NCI-H226 (cell line): ENCODE results near the gene CDH4.
"Not testable (repeated sequence)": the region's sequence is repeated elsewhere in the genome, so short reads cannot be mapped to it uniquely, and the experiment has no call there.

ENCODE experiments used
- DNase-seq: peaks from one replicate; pipeline ENCODE4 v3.0.0-alpha.2; 2015

The CDH4 gene

DNA sequence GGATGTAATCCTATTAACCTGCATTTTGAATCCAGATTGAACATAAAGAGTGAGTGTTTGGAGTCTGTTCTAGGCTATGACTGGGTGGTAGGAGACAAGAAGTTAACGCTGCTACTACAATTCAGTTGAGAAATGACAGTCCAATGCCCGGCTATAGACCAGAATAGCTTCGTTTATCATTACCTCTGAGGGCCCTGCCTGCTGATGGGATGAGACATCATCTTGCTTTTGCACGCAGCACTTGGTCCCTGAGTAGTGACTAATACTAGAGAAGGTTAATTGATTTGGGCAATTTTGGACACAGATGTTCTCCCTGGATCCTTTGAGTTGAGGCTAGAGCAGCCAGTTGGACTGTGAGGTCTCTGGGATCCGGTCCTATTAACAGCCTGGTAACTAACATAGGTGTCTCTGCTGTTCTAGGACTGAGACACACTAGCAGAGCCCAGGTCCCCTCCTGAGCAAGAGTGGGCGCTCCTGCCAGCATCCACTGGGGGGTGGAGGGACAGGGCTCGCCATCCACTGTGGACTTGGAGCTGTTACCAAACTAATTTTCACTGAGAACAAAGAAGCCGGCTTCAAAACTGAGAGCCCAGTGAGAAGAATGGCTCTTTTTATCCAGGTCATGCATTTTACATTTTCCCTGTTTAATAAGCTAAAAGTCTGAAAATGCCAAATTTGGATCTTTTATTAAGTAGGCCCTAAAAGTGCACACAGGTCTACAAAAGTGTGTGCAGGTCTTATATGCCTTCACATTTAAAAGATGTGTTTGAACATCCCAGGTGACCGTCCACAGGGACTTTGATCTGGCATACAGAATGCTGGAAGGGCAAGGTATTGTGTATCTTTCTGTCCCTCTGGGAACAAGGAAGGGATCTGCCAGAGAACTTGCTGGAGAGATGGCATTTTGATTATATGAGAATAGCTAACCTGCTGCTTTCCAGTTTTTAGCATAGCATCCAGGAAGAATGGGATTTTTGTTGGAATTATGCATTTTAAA lies 212.5 kb downstream of the CDH4 start:
- no peak for DNase-seq

DNA sequence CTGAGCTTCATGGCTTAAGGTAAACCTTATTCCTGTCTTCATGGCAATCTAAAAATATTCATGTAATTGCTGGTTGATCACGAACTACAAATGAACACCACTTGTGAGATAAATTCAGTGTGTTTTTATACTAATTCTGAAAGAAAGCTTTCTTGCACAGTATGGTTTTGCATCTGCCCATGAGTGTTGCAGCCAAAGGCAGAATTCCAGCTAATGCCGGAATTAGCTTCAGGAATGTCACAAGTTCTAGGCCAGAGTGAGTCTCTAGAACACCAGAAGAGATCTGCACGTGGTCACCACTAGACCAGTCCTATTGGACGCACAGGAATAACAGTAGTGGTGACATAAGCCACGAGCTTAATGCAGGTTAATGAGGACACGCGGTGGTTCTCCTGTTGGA lies 223.7 kb downstream of the CDH4 start:
- no peak for DNase-seq

DNA sequence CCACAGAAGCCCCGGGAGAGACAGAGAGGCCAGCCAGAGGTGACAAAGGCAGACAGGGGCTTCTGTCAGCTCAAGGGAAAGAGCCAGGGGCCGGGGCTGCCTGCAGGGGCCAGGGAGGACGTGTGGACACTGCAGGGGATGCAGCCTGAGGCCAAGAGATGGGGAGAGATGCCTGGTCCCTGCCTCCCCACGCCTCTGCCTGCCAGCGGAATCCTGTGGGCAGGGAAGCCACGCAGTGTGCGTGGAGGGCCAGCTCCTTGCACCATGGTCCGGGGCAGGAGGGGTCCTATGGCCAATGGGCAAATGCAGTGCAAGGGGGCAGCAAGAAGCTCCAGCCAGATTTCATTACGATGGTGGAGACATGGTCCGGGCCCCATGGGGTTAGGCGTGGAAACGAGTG lies 224.9 kb downstream of the CDH4 start:
- DNase-seq = no peak

DNA sequence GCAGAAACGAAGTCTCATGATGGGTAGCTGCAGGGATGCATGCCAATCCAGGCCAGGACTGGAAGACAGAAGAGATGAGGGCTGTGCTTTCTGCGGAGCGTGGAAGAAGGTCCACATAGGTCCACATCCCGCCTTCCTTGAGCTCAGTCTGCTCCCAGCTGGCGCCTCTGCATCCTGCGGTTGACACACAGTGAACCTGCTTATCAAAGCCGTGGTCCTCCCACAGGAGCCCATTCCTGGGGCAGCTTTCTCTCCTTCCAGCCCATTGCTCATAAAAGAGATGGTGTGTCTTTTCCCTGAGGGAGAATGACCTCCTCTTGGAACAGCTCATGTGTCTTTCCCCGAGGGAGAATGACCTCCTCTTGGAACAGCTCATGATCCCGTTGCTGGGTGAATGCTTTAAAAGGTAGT lies 225.4 kb downstream of the CDH4 start:
- DNase-seq = no peak

DNA sequence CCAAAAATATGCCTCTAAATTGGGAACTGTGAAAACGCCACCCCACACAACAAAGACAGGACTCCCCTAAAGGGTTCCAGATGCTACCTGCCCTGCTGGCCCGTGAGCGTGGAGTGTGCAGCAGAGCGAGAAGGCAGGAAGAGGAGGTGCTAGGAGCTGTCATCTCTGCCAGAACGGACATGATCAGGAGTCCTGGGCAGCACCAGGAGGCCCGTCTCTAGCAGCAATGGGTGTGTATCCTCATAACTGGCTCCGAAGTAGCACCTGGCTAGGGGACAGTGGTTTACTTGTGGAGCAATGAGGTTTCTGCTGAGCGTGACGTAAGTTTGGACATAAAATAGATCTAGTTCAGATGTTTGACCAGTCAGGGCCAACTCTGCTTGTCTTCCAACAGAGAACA lies 226.0 kb downstream of the CDH4 start:
- DNase-seq = no peak

DNA sequence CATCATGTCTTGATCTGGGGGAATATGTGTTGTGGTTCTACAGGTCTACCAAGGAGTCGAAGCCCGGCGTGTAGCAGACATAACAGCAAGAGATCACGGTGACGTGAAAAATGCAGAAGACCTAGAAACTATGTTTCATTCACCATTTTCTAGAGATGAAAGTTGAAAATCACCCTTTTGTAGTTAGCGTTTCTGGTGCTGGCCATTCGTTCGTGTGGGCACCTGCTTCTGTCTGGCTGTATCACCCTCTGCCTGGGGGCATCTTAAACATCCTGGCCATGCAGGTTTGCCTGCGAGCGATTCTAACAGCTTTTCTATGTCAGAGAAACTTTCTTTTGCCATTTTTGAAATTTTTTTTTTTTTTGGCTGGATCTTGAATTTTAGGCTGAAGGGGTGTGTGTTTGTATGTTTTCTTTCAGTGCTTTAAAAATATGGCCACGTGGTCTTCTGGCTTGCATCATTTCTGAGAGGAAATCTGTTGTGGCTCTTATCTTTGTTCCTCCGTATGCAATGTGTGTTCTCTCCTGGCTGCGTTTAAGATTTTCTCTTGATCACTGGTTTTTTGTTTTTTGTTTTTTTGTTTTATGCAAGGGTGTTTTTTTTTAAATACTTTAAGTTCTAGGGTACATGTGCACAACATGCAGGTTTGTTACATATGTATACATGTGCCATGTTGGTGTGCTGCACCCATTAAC lies 226.7 kb downstream of the CDH4 start:
- DNase-seq = no peak

DNA sequence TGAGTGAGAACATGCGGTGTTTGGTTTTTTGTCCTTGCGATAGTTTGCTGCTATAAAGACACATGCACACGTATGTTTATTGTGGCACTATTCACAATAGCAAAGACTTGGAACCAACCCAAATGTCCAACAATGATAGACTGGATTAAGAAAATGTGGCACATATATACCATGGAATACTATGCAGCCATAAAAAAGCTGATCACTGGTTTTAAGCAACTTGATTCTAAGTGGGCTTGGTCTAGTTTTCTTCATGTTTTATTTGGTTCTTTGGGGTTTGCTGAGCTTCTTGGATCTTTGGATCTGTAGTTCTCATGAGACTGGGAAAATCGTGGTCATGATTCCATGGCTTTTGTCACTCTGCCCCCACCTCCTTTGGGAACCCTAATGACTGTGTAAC lies 227.4 kb downstream of the CDH4 start:
- not testable (repeated sequence) for DNase-seq

DNA sequence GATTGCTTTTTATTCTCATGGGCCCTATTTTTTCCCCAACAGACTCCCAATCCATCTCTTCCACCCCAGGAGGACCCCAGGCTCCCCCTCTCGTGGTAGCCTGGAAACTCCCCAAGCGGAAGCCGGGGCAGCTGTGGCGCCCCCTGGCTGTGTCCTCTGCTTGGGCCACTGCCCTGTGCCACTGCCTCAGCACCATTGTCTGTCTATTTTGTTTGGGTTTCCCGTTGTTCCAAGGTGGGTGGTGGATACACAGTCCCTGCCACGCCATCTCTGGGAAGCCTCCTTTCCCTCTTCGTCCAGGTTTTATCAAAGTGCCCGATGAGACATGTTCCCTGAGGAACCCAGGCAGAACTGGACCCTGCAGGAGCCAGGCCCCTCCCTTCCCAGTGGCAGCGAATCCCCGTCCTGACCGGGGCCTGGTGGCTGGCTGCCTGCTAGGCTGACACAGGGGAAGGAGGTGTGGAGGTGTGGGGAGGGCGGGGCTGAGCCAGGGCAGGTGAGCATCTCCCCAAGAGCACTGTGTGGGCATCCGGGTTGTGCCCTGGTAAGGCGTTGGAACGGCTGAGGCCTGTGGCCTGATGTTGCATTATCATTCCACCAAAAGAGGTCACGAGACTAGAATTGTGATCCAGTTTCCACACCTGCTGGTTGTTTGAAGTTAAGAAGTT lies 228.2 kb downstream of the CDH4 start:
- DNase-seq = no peak

DNA sequence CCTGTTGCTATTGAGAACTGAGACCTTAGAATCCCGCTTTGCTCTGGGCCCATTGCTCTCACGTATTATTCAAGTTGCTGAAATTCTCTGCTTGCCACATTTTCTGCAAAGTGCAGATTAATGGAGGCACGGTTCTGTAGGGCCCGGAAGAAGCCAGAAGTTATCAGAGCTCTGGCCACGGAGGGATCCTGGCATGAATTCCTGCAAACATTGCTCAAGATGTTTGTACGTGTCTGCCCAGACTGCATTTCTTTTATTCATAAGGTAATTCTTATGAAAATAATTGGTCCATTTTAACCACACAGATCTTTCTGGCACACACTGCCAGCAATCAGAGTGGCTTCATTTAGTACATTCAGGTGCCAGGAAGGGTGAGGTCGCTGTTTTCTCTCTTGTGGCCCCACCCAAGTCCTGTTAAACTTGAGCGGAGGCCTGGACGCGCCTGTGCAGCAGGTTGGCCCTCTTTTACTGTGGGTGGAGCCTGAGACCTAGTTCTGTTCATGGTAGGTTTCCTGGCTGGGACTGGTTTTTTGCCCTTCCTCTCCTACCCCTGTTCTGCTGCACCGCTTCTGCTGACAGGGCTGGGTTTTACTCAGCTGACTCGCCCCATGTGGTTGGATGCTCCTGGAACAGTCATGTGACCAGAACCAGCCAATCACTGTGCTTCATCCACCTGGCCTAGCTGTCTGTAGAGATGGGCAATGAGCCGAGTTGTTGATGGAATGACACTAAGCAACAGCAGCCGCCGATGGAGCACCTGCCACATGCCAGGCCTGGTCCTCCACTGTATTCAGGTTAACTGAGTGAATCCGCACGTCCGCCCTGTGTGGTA lies 230.2 kb downstream of the CDH4 start:
- no peak for DNase-seq

DNA sequence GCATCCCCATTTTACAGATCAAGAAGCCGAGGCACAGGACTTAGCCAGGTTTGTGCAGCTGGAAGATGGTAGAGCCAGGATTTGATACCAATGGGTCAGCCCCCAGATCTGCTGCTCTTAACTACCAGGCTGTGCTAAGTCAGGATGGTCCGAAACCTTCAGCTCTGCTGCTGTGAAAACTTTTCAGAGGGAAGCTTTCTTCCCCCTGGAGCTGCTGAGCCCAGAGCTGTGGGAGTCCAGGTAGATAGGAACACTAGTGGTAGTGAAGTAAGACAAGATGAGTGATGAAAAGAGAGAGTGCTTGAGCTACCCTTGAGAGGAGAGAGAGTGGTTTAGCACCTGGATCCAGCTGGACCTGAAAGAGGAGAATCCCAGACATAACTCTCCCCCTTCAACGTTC lies 230.8 kb downstream of the CDH4 start:
- no peak for DNase-seq

DNA sequence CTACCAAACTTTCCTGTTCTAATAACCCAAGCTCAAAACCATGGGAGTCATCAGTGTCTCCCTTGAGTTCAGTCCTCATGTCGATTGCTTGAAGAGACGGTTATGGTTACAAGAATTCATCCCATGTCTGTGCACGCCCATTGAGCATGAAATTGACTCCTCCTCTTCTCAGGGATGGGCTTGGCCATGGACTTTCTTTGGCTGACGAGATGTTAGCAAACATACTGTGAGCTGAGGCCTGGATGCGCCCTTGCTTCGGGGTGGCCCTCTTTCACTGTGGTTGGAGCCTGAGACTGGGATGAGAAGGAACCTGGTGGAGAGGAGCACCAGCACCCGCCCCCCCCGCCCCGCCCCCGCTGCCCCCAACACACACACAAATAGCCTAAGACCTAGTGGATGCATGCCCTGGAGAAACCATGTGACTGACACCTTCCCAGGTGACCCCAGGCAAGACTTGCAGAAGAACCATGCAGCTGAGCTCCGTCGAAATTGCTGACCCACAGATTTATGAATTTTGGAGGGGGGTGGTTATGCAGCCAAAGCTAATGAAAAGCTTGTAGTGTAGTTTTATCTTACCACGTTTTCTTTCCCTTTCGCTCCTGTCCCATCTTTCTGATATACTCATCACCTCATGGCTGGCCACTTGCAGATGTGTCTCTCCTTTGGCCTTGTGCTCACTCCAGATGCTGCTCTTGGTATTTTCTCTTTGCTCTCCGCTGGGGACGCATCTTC lies 231.4 kb downstream of the CDH4 start:
- no peak for DNase-seq

DNA sequence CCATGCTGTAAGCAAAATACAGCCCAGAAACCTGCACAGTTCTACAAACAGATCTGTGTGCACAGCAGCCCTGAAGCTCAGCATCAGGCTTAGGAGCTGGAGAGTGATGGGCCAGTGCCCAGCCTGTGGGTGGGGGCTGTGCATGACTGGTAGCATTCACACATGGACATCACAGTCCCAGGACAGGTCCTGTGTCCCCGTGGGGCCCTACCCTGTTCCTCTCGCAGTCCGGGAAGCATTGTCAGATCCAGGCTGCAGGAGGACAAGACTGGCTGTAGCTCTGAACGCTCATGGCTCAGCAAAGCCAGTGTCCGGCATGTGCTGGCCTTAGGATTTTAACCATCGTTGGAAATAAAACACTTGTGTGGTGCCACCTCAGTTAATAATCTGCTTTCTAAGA lies 234.1 kb downstream of the CDH4 start:
- no peak for DNase-seq

DNA sequence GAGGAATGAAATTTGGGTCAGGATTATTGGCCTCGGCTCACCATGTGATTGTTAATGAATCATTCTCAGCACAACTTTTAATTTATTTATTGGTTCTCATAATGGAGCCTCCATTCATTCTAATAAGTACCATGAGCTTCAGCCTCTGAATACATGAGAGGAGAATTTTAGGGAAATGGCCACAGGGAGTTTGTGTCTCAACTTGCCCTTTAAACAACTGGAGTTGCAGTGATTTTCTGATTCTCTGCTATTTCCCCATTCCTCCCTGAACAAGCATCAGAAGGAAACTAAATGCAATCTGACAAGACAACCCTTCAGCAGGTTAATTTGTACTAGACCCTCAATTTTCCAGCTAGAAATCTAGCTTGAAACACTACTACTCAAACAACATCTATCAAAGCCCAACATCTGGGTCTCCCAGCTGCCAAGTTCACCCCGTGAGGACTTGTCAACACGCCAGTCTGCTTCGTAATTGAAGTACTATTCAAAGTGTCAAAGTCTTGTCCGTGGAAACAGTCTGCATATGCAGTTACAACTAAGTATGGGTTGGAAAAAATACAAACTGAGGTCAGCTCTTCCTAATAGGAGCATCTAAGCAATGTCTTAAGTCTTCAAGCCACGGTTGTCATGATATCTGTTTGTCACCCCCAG lies 235.4 kb downstream of the CDH4 start:
- no peak for DNase-seq

DNA sequence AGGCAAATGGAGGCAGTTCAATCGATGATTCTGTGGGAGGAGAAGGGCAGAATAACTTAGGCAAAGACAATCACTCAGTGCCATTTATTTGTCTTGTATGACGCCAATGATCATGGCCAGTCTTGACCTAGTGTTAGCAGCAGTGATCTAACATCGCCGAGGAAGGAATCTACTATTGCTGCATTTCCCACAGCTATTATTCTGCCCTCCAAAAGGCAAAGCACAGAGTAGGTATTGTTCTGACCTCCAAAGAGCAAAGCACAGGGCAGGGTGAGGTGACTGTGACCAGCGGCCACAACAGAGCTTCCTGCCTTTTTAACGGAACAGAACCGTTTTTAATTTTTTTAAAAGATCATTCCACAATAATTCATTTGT lies 235.9 kb downstream of the CDH4 start:
- DNase-seq = no peak

DNA sequence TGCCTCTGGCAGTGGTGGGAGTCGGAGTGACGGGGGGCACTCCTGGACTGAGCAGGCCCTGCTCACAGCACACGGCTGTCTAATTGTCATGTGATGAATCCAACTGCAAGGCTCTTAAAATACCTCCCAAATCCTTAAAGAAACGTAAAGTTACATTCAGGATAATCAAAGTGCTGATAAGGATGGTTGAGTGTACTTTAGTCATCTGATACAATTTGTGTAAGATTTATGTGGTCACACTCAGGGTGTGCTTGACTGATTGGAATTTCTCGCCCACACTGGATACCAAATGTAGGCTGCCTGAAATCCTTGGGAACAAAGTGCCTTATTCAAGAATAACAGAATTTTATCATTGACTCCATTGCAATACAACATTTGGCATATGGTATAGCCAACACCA lies 238.7 kb downstream of the CDH4 start:
- DNase-seq = peak; percentile 18

DNA sequence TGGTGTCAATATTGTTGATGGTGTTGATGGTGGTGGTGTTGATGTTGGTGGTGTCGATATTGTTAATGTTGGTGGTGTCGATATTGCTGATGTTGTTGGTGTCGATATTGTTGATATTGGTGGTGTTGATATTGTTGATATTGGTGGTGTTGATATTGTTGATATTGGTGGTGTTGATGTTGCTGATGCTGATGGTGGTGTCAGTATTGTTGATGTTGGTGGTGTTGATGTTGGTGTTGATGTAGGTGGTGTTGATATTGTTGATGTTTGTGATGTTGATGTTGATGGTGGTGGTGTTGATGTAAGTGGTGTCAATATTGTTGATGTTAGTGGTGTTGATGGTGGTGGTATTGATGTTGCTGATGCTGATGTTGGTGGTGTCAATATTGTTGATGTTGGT lies 240.0 kb downstream of the CDH4 start:
- DNase-seq = no peak

DNA sequence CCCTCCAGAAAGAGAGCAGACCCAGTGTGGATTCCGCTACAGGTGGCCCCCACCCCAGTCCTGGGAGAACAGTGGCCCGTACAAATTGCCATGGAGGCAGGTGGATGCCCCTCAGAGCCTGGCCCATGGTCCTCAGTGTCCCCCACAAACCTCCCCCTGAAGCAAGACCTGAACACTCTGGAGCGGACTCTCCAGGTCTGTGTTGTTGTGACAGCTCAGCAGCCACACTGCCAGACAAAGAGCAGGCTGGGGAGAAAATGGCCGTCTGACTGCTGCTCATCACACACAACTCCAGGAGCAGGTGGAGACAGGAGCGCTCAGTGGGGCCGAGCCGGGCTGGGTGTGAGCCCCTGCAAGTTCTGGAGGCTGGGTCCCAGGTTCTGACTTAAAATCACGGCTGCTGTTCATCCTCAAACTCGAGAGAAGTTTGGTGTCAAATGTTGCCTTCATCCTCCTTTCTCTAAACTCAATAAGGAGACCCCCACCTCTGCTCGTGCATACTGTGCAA lies 241.8 kb downstream of the CDH4 start:
- DNase-seq = no peak

DNA sequence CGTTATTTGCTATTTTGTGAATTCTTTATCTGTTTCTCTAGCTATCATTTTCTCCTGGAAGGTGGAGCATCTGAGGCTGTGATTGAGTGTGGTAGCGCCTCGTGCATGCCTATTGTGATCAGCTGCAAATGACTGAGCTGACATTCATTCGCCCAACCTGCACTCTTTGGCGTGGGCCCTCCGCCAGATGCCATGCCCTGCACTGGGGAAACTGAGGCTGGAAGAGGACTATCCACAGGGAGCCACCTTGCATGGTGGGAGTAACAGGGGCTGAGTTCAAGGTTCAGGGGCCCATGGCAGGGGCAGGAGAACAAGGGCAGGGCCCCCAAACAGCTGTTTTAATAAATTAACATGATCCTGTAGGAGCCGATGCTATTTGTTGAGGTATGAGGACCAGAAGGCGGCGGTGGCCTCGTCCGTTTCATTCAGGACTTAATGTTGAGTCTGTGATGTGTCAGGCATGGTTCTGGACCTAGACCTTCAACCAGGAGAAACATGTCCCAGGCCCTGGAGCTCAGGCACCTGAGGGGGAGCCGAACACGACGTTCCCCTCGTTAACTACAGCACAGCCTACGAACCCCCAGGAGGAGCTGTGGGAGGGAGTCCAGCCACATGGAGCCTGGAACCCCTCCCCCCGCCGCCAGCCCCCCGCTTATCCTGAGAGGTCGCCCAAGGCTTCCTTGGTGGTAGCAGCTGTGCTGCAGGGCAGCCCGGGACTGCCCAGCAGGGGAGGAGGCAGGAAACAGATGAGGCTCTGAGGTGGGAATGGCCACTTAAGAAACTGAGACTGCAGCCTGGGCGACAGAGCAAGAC lies 242.9 kb downstream of the CDH4 start:
- DNase-seq = no peak

DNA sequence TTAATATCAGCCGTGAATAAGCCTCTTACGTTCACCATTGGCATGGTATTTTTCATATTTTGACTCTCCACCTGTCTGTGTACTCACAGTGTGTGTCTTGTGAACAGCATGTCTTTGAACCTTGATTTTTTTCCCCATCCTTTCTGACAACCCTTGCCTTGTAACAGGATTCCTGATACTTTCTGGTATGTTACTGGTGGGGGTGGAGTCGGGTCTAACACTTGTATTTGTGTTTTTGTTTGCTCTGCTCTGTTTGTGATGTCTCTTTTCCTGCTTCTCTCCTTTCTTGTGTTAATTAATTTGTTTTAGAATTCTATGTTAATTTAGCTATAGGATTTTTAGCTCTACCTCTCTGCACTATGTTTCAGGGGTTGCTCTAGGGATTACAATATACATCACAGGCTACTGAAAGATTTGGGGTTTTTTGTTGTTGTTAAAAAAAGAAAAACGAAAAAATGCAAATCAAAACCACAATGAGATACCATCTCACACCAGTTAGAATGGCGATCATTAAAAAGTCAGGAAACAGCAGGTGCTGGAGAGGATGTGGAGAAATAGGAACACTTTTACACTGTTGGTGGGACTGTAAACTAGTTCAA lies 245.1 kb downstream of the CDH4 start:
- no peak for DNase-seq
